Testis (tissue), 3 donors: Measurements from ENCODE around the gene DCXR. TPM values are rescaled to one million over a fixed set of nuclear protein-coding genes. Genes with fewer than 3 reads are reported as not detected.
"Not testable (repeated sequence)": the region's sequence is repeated elsewhere in the genome, so short reads cannot be mapped to it uniquely, and the experiment has no call there.

ENCODE experiments used
- DNase-seq: peaks from one replicate; pipeline ENCODE4 v3.0.0-alpha.2; 2019
- H3K27ac ChIP-seq, 2 donors: fragments of 200-600 bp; sonication (generic); one replicate each; pipeline ENCODE4 v1.5.1; 2019
- H3K27me3 ChIP-seq: fragments of 200-600 bp; sonication (generic); one replicate; pipeline ENCODE4 v1.5.1; 2019
- H3K36me3 ChIP-seq: fragments of 200-600 bp; sonication (generic); one replicate; pipeline ENCODE4 v1.5.1; 2017; ENCODE audit warnings: low read depth; ENCODE audit errors: missing control alignments
- H3K4me1 ChIP-seq: fragments of 200-600 bp; sonication (generic); one replicate; pipeline ENCODE4 v1.5.1; 2019
- H3K4me3 ChIP-seq, 2 donors: fragments of 200-600 bp; sonication (generic); one replicate each; pipeline ENCODE4 v1.5.1; 2017 to 2019
- H3K9me3 ChIP-seq: fragments of 200-600 bp; sonication (generic); one replicate; pipeline ENCODE4 v1.5.1; 2017
- POLR2A ChIP-seq: fragments of 450-650 bp; IDR thresholded peaks from one replicate; pipeline ENCODE4 v1.6.1; 2017; ENCODE audit warnings: antibody characterized with exemption, mild to moderate bottlenecking, moderate library complexity
- WGBS, 2 donors: methylation state at CpG; one replicate each; pipeline ENCODE4 v1.1.5; 2018; 5-methylcytosine and 5-hydroxymethylcytosine counted together
- intact Hi-C: fragments of 100-400 bp; cut with DNase I; formaldehyde crosslinking; loops from one replicate; pipeline ENCODE4 v1.15.1; 2023; ENCODE audit warnings: low total_unique reads
- polyA plus RNA-seq: library from polyadenylated mRNA; stranded (reverse); fragments of 350-450 nt; fragmentation: Illumina TruSeq; extraction: RNeasy Lipid Tissue Mini Kit (QIAGEN cat#74804); gene quantifications from one replicate; pipeline ENCODE4 v1.2.3, GENCODE V29; 2014; ENCODE audit warnings: low read depth, low replicate concordance; ENCODE audit not compliant: insufficient read depth
- total RNA-seq, 2 donors: library from RNA; depleted of rRNA; stranded (reverse); fragments of >200 nt; gene quantifications; one replicate each; pipeline ENCODE4 v1.2.3, GENCODE V29; 2016
- TF ChIP-seq, protein P1 (sequence below), 3 experiments: fragments of 450-650 bp in 2 of 3; fragments of 200-600 bp in 1 of 3; sonication (generic) in 1 of 3; IDR thresholded peaks; one replicate each; pipeline ENCODE4 v1.5.1; 2016 to 2019; ENCODE audit warnings: antibody characterized with exemption in 3 of 3, mild to moderate bottlenecking in 2 of 3, moderate library complexity in 1 of 3

Gene DCXR
- total and polyA plus RNA-seq, 3 donors from 2014 or later: 109 to 188 (median 134) TPM

DNA sequence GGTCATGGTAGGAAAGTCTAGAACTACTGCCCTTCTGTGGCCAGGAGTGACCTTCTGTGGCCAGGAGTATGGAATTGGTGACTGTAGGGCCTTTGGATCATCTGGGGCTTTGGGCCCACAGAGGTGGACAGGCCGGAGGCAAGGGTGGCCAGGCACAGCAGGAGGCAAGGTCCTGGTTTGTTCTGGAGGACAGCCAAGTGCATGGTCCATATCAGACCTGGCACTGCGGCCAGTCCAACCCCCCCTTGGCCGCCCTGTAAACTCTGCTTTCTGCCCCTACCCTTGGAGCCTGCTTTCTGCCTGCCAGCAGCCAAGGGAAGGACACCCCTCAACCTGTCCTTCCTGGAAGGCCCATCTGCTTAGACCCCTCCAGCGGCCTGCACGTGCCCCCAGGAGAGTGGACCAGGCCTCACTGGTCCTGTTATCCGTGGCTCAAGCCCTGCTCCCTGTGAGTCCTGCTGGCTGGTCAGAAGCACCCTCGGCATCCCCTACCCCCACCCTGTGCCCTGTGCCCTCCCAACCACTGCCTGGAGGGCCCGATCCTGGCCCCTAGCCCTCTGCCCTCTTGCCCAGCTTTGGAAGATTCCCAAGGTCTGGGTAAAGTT lies 2.3 kb upstream of the DCXR start:
- 85 to 93% methylated on average over 7 to 8 of the region's 8 CpGs for WGBS, 2 donors
- Histone ChIP-seq H3K27ac (no peak overlapping the region), H3K36me3 (no peaks in the 10 kb centered on the region), H3K27me3 (no peaks in the 10 kb centered on the region), H3K4me3 (no peak overlapping the region), H3K9me3 (no peaks in the 10 kb centered on the region), H3K4me1 (peaks cover 27% of the 10 kb centered on the region)
- intact Hi-C loops: loop anchor here (10.0 kb wide), 1 partner anchor 115 kb away; no protein-coding TSS in a partner anchor
- no peak for TF ChIP-seq POLR2A
- TF ChIP-seq, protein P1, sequence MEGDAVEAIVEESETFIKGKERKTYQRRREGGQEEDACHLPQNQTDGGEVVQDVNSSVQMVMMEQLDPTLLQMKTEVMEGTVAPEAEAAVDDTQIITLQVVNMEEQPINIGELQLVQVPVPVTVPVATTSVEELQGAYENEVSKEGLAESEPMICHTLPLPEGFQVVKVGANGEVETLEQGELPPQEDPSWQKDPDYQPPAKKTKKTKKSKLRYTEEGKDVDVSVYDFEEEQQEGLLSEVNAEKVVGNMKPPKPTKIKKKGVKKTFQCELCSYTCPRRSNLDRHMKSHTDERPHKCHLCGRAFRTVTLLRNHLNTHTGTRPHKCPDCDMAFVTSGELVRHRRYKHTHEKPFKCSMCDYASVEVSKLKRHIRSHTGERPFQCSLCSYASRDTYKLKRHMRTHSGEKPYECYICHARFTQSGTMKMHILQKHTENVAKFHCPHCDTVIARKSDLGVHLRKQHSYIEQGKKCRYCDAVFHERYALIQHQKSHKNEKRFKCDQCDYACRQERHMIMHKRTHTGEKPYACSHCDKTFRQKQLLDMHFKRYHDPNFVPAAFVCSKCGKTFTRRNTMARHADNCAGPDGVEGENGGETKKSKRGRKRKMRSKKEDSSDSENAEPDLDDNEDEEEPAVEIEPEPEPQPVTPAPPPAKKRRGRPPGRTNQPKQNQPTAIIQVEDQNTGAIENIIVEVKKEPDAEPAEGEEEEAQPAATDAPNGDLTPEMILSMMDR (IDR thresholded peaks at IDR 0.05): no peak
- no peak for DNase-seq

DNA sequence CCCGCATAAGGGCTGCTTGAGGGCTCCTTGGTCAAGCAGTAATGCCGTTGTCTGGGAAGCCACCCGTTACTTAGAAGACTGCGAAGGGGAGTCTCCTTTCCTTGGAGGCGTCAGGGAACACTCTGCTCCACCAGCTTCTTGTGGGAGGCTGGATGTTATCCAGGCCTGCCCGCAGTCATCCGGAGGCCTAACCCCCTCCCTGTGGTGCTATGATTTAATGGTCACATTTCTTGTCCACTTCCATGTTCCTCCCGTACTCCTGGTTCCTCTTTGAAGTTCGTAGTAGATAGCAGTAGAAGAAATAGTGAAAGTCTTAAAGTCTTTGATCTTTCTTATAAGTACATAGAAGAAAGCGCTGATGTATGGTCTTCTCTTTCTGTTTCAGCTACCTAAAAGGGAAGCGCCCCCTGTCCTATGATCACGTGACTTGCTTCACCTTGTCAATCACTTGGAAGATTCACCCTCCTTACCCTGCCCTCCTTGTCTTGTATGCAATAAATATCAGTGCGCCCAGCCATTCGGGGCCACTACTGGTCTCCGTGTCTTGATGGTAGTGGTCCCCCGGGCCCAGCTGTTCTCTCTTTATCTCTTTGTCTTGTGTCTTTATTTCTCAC lies 1.4 kb upstream of the DCXR start:
- intact Hi-C loops: loop anchor here (10.0 kb wide), 1 partner anchor 116 kb away; no protein-coding TSS in a partner anchor

DNA sequence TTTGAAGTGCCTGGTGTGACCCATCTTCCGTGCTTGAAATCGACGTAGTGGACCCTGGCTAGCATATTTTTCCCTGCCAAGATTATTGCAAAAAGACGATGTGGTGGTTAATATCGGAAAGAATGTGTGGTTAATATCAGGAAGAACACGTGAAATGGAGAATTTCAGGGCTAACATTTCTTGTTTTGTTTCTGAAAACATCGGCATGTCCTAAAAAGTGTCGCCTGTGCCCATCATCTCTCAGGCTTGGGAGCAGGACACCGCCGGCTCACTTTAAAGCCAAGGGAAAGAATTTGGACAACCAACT lies 345 bp upstream of the DCXR start:
- H3K4me1 ChIP-seq: peaks cover 27% of the 10 kb centered on the region
- H3K27ac ChIP-seq: peak overlapping the region; percentile 89 to 97
- DNase-seq: no peak
- H3K9me3 ChIP-seq: no peaks in the 10 kb centered on the region
- no peaks in the 10 kb centered on the region for H3K36me3 ChIP-seq
- no peaks in the 10 kb centered on the region for H3K27me3 ChIP-seq
- intact Hi-C loops: loop anchor here (10.0 kb wide), 1 partner anchor 117 kb away; no protein-coding TSS in a partner anchor
- TF ChIP-seq, protein P1 (IDR thresholded peaks at IDR 0.05): no peak
- TF ChIP-seq POLR2A: no peak
- WGBS, 2 donors: 6% methylated on average over 10 of the region's 10 CpGs
- H3K4me3 ChIP-seq: peak overlapping the region in 1 of 2 donors; percentile 73

More for the DNA sequence above, 1.4 kb upstream of the DCXR start:
- WGBS, 2 donors: 38 to 54% methylated on average over 16 of the region's 16 CpGs
- H3K27me3 ChIP-seq, H3K4me3 ChIP-seq, H3K36me3 ChIP-seq, H3K9me3 ChIP-seq: not testable (repeated sequence)
- DNase-seq: peak; percentile 76
- H3K4me1 ChIP-seq: peaks cover 27% of the 10 kb centered on the region
- peak overlapping the region in 1 of 2 donors; percentile 47 for H3K27ac ChIP-seq

DNA sequence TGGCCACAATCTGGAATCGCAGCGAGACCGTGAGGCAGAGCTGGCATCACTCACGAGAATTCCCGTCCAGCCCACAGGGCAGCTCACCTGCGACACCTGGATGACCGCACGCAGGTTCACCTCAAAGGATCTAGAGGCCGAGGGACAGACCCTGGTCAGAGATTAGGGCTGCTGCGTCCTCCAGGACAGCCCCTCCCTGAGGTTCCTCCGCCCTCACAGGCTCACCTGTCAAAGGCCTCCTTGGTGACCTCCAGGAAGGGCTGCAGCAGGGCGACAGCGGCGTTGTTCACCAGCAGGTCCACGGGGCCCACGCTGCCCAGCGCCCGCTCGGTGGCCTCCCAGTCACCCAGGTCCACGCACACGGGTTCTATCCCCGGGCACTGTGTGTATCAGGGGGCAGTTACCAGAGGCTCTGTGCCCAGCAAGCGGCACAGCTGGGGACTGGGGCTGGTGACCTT lies 834 bp downstream of the DCXR start:
- H3K27me3 ChIP-seq: no peaks in the 10 kb centered on the region
- peaks cover 34% of the 10 kb centered on the region for H3K4me1 ChIP-seq
- TF ChIP-seq, protein P1 (IDR thresholded peaks at IDR 0.05): no peak
- TF ChIP-seq POLR2A: no peak
- peak overlapping the region; percentile 89 to 97 for H3K27ac ChIP-seq
- H3K9me3 ChIP-seq: no peaks in the 10 kb centered on the region
- WGBS, 2 donors: 43 to 49% methylated on average over 9 to 23 of the region's 23 CpGs
- intact Hi-C loops: loop anchor here (10.0 kb wide), 1 partner anchor 118 kb away; no protein-coding TSS in a partner anchor
- peak overlapping the region; percentile 63 to 73 for H3K4me3 ChIP-seq
- H3K36me3 ChIP-seq: no peaks in the 10 kb centered on the region
- DNase-seq: no peak

DNA sequence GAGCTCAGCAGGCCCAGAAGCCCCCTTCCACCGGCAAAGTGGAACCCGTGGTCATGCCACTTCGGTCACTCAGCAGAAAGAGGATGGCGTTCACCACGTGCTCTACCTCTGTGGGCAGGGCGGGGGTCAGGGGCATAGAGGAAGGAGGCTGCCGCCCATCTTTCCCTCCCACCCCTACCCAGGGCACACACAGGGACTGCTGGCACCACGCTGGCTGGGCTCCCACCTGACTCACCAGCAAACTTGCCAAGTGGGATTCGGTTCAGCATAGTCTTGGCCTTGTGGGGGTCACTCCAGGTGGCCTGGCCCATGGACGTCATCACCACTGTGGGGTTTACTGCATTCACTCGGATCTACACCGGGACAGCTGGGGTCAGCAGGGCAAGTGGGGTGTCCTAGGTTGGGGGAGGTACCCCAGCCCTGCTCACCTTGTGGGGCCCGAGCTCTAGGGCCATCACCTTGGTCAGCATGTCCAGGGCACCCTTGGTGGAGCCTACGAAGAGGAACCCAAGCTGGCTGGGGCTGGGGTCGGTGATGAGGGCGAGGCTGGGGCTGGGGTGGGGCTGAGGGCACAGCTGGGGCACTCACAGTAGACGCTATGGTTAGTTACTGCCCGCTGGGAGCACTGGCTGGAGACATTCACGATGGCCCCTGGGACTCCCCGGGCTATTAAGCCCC lies 1.4 kb downstream of the DCXR start:
- intact Hi-C loops: loop anchor here (10.0 kb wide), 1 partner anchor 119 kb away; no protein-coding TSS in a partner anchor
- Histone ChIP-seq H3K4me3 (no peak overlapping the region), H3K27ac (peak overlapping the region in 1 of 2 donors; percentile 97), H3K4me1 (peaks cover 34% of the 10 kb centered on the region), H3K9me3 (no peaks in the 10 kb centered on the region), H3K27me3 (no peaks in the 10 kb centered on the region), H3K36me3 (no peaks in the 10 kb centered on the region)
- TF ChIP-seq, protein P1 (IDR thresholded peaks at IDR 0.05): no peak
- no peak for TF ChIP-seq POLR2A
- DNase-seq: no peak
- 84 to 91% methylated on average over 10 to 20 of the region's 20 CpGs for WGBS, 2 donors
